Measurements from ENCODE around the gene FCAMR.

The FCAMR gene

GRCh38 chr1:207009182-207009850 lies 39.1 kb upstream of the FCAMR start:
- Histone ChIP-seq H3K4me3 (ENCODE audit: severe bottlenecking) (no peak overlapping the region), H3K27ac (ENCODE audit: poor library complexity, severe bottlenecking) (peak overlapping the region; percentile 96)

DNA sequence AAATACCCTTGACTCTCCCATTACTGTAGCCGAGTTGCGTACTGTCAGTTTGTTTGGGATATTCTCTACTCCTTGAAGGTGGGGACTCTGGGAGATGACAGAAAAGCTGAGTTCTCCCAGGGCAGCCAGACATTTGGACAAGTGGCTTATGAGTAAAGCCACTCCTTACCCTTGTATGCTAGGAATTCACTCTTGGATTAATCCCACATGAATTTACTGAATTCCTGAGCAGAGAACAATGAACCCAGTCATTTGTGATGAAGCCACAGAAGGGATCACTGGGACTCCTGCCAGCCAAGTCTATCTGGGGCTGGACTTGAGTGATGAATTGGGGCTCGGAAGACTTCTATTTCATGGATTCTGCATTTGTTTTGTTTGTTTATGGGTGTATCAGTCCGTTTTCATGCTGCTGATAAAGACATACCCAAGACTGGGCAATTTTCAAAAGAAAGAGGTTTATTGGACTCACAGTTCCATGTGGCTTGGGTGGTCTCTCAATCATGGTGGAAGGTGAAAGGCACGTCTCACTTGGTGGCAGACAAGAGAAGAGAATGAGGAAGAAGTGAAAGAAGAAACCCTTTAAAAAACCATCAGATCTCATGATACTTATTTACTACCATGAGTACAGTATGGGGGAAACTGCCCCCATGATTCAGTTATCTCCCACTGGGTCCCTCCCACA lies 37.2 kb upstream of the FCAMR start:
- peak; percentile 91 for DNase-seq (ENCODE audit: low spot score)

More at GRCh38 chr1:207009182-207009850, 39.1 kb upstream of the FCAMR start:
- H3K27me3 ChIP-seq (ENCODE audit: insufficient read depth, poor library complexity, severe bottlenecking): no peaks in the 10 kb centered on the region
- DNase-seq (ENCODE audit: low spot score) (no peak), ATAC-seq (ENCODE audit: low read depth) (no peak)
- TF ChIP-seq CTCF (IDR thresholded peaks at IDR 0.05; ENCODE audit: poor library complexity, severe bottlenecking): no peak
- H3K4me1 ChIP-seq (ENCODE audit: insufficient read depth, poor library complexity, severe bottlenecking): peaks cover 31% of the 10 kb centered on the region
- H3K36me3 ChIP-seq (ENCODE audit: low read depth): no peaks in the 10 kb centered on the region
- peaks cover 11% of the 10 kb centered on the region for H3K9me3 ChIP-seq (ENCODE audit: severe bottlenecking)

DNA sequence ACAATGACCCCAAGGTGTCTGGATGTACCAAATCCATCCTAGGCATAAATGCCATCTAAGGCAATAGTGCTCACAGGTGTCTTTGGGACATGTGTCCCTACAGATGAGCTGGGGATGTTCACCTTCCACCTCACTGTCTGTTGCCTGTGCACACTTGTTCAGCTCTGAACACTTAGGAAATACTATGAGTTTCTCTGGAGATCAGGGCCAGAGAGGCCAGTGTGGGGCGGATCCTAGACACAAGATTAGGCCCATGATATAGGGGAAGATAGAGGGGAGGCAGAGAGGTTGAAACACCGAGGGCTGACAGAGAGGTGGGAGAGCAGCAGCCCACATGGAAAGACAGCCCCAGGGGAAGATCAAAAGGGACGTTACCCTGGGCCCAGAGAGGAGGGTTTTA lies 36.7 kb upstream of the FCAMR start:
- Histone ChIP-seq H3K27ac (ENCODE audit: poor library complexity, severe bottlenecking) (peak overlapping the region; percentile 96), H3K9me3 (ENCODE audit: severe bottlenecking) (peaks cover 11% of the 10 kb centered on the region), H3K36me3 (ENCODE audit: low read depth) (no peaks in the 10 kb centered on the region), H3K4me3 (ENCODE audit: severe bottlenecking) (no peak overlapping the region), H3K27me3 (ENCODE audit: insufficient read depth, poor library complexity, severe bottlenecking) (no peaks in the 10 kb centered on the region), H3K4me1 (ENCODE audit: insufficient read depth, poor library complexity, severe bottlenecking) (peaks cover 46% of the 10 kb centered on the region)
- ATAC-seq (ENCODE audit: low read depth): no peak; the same call in 1 of the 3 replicates
- DNase-seq (ENCODE audit: low spot score): no peak
- TF ChIP-seq CTCF (IDR thresholded peaks at IDR 0.05; ENCODE audit: poor library complexity, severe bottlenecking): no peak

More for the DNA sequence above, 37.2 kb upstream of the FCAMR start:
- H3K4me3 ChIP-seq (ENCODE audit: severe bottlenecking): no peak overlapping the region
- peak; percentile 89 for ATAC-seq (ENCODE audit: low read depth)
- TF ChIP-seq CTCF (IDR thresholded peaks at IDR 0.05; ENCODE audit: poor library complexity, severe bottlenecking): no peak
- H3K27ac ChIP-seq (ENCODE audit: poor library complexity, severe bottlenecking): peak overlapping the region; percentile 96
- peaks cover 41% of the 10 kb centered on the region for H3K4me1 ChIP-seq (ENCODE audit: insufficient read depth, poor library complexity, severe bottlenecking)
- no peaks in the 10 kb centered on the region for H3K27me3 ChIP-seq (ENCODE audit: insufficient read depth, poor library complexity, severe bottlenecking)
- no peaks in the 10 kb centered on the region for H3K36me3 ChIP-seq (ENCODE audit: low read depth)
- peaks cover 11% of the 10 kb centered on the region for H3K9me3 ChIP-seq (ENCODE audit: severe bottlenecking)

- Histone ChIP-seq H3K27me3 (ENCODE audit: insufficient read depth, poor library complexity, severe bottlenecking) (no peaks in the 10 kb centered on the region), H3K4me1 (ENCODE audit: insufficient read depth, poor library complexity, severe bottlenecking) (peaks cover 50% of the 10 kb centered on the region), H3K9me3 (ENCODE audit: severe bottlenecking) (peaks cover 11% of the 10 kb centered on the region), H3K36me3 (ENCODE audit: low read depth) (no peaks in the 10 kb centered on the region), H3K4me3 (ENCODE audit: severe bottlenecking) (no peak overlapping the region), H3K27ac (ENCODE audit: poor library complexity, severe bottlenecking) (peak overlapping the region; percentile 96)
- no peak for TF ChIP-seq CTCF (IDR thresholded peaks at IDR 0.05; ENCODE audit: poor library complexity, severe bottlenecking)
- ATAC-seq (ENCODE audit: low read depth): no peak
- DNase-seq (ENCODE audit: low spot score): no peak
Observed at GRCh38 chr1:207006083-207006482, 35.8 kb upstream of the FCAMR start.
